Lung microvascular endothelial cell (primary cell): ENCODE data around the gene CMSS1. TPM values are rescaled to one million over a fixed set of nuclear protein-coding genes. Genes with fewer than 3 reads are reported as not detected.

ENCODE experiments used
- DNase-seq, 2 donors: peaks; one replicate each; pipeline versions ENCODE4 v3.0.0 to v3.0.0-alpha.2; 2010; ENCODE audit warnings: low read depth in 2 of 2
- total RNA-seq: library from RNA; depleted of rRNA; stranded (reverse); fragments of >200 nt; gene quantifications from 2 replicates; pipeline ENCODE4 v1.2.1, GENCODE V29; 2014

CMSS1 gene
- total RNA-seq, 1 donor from 2014 or later: 3.0 TPM

DNA sequence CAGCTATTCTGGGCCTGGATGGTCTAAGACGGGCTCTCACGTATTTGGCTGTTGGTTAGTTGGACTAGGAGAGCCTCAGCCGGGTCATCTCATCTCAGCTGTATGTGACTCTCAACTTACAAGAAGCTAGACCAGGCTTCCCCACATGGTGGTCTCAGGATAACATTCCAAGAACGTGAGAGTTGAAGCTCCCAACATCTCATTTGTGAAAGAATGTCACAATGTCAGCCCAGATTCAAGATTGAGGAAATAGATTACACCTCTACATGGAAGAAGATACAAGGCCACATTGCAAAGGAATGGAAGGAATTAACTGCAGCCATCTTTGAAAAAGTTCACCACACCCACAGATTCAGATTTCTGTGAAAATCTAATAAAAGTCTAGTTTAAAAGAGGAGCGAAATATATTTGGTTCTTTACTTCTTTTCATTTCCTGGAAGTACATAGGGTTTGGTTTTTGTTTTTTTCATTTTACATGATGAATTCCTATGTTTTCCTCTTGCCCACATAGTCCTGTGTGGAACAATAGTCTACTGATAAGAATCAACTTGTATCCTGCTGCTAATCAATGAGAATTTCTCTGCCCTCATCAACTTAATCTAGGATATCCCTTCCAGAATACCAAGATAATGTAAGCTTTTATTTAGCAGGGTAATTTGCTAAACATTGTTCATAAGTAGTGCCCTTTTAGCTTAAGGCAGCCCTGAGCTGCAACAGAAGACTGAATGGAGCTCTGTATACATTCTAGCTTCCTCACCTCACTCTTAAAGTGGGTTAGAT lies 116.5 kb downstream of the CMSS1 start:
- DNase-seq: peak; percentile 5 to 12

DNA sequence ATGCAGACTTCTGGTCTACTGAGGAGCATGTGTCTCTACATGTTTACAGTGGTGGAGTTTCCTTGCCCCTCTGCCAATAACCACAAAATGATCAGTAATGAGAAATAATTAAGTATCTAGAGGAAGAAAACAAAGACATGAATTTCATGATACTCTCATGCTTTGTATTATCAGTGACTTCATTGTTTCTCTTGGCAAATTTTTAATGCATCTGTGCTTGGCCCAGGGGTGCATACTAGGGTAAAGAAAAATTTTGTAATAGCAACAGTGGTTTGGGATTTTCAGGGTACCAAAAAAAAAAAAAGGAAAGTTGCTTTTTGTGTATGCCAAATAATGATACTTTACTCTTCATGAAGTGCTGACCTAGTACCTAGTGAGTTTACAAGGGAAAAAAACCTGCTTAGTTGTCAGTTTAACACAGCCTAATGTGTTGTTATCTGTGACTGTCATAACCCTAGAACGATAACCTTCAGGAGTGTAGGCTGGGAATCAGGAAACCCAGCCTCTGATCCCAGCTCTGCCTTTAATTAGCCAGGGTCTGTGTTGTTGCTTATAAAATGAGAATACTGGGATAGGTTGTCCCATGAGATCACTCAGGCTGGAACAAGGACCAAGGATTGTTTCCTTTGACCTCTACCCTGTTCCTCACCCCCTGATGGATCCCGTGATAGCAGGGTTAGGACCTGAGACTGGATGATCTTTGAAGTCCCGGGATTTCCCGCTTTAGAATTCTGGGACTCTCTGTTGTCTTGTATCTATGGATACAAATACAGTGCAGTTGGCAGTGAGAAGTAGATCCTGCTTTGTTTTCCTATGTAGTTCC lies 117.5 kb downstream of the CMSS1 start:
- peak; percentile 74 to 95 for DNase-seq

DNA sequence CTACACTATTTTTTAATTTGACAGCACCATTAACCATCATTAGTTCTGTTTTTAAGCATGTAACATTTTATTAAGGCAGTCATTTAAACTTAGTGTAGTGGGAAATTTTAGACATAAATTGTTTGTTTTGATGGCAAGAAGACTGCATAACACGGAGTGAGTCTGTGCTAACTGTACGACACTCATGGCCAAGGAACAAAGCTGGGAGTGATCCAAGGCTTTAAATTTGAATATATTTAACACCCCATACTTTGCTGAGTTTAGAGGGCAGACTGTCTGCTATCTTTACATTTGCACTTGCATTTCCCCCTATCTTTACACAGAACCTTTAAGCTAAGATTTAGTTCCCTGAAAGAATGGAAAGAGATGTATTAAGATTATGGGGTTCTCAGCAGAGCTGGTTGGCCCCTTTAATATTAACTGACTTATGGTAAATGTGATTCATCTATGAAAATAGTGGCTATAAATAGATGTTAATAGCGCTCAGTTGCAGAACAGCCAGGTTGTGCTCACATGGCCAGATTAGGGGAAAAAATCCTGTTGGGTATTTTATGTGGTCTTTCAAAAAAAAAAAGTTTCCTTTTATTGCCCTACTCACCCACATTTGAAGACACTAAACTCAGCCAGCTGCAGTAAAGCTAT lies 120.7 kb downstream of the CMSS1 start:
- peak in 1 of 2 donors; percentile 49 for DNase-seq

DNA sequence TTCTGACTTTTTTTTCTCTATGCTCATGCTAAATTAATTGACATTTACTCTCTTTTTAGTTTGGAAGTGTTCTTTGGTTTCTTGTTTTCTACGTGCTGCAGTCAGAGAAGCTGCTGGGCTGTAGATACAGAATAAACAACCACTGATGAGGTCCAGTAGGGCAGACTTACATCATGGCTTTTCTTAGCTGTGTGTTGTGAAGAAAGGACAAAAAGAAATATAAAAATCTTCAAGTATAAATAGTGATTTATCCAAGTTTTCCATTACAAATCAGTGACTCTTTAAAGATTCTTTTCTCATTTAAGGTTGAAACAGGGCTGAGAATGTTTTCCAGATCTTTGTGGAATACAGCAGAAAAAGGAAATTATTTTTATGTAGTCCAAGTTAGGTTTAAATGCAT lies 122.2 kb downstream of the CMSS1 start:
- DNase-seq: no peak

DNA sequence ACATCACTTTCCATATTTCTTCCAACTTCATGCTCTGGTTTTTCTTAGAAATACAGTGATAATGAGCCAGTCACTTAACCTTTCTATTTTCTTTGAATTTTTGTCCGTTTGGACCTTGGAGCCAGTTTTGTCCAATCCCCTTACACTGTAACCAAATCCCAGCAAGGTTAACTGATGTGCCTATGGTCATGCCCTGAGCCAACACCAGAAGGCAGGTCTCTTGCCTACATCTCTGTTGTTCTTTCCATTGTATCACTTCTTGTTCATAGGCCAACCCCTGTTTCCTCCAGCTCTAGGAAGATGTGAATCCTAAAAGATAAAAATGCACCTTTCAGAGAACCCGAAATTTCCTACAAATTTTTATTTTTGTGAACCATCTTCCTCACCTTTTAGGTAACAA lies 122.7 kb downstream of the CMSS1 start:
- DNase-seq: peak in 1 of 2 donors; percentile 67

DNA sequence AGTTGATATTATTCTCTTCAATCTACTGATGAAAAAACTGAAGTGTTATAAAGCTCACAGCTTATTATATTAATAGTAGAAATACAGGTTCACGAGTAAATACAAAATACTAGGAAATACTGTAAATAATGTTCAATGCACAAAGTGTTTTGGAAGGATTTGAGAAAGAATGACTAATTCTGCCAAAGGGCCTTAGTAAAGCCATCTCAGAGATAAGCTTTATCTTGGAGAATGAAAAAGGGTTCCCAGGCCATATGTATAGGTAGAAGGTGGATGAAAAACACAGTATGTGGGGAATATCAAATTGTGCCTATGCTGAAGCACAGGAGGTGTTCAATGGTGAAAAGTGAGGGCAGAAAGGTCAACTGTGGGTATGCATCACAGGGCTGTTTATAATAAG lies 123.5 kb downstream of the CMSS1 start:
- no peak for DNase-seq

DNA sequence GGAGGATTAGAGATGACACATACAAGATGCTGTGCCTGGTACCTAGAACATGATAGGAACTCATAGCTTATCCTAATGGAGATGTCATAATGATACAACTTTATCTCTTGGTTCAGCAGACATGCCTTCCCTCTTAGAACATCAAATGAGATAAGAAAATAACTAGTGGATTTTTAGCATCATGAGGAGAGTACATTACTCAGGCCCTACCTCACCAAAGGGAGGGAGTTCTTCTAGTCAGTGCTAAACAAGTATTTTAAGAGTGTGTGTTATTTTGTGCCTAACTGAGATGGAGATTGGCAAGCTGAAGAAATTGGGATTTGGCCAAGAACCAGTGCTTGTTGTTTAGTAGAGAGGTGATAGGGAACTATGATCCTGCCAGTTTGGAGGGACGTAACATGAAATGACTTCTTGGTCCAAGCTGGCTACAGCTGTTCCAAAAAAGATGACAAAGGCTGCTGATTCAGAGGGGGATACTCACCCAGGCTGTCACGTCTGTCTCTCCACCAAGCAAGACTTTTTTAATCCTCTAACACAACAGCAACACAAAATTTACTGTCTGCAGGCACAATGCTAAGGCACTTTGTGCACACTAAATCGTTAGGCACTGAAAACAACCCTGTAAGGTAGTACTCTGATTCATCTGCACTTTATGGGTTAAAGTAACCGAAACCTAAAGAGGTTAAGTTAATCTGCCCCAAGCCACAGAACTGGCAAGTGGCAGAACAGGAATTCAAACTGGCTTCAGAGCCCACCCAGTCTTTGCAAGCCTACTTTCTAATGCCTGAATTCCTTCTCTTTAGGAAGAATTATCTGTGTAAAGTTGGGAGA lies 126.5 kb downstream of the CMSS1 start:
- DNase-seq: no peak

DNA sequence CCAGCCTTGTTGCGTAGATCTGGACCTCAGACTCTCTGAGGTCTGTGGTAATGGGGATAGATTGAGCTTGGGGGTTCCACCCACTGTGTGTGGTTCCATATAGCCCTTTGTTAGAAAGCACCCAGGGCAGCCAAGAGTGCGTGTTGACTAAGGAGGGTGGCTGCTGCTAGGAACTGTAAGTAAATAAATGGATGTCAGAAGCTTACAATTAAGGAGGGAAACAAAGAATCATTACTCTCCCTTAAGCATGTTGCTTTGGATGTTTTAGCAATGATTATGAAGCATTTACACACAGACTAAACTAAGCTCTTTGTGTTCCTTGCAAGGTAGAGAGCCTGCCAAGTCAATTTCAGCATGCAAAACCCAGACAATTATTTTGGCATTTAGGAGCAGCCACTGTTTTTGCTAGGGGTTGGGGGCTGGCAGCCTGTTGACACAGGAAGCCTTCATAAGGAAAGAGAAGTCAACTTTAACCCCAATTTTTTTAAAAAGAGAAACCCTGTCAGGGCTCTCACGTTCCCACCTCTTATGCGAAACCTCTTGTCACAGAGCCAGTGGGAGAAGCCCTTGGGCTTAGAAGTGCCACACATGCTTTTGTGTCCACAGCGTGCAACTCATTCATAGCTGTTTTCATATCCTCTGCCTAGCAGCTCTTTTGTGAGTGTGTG lies 127.8 kb downstream of the CMSS1 start:
- no peak for DNase-seq

DNA sequence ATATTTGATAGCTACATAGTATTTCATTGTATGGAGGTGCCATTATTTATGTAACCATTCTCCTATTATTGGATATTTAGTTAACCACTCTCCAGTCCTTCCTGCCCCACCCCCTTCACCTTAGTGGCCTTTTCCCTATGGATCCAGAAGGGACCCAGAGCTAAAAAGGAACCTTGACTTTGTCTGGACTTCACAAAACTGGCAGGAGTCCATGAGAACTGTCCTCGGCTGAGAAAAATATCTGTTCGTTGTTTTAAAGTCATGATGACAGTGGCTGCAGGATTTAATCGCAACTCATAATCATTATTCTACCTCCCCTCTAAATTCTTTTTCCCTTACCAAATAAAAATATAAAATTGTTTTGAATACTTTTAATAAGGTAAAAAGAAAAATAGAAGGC lies 129.7 kb downstream of the CMSS1 start:
- no peak for DNase-seq

DNA sequence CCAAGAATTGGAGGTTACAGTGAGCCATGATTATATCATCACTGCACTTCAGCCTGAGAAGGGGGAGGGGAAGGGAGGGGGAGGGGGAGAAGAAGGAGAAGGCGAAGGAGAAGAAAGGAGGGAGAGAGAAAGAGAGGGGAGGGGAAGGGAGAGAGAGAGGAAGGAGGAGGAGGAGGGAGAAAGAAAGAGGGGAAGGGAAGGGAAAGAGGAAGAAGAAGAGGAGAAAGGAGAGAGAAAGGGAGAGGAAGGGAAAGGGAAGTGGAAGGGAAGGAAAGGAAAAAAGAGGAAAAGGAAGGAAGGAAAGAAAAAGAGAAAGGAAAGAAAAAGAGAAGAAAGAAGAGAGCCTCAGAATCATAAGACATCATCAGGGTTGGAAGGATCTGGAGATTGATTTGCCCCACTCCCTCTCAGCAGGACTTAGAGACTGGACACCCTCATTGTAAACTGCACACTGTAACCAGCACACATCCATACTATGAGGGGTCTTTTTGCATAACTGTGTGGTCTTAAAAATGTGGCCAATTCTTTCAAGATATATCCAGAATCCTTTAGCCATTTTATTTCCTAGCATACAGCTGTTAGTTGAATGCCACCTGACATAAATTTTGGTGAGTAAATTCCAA lies 130.9 kb downstream of the CMSS1 start:
- no peak for DNase-seq

DNA sequence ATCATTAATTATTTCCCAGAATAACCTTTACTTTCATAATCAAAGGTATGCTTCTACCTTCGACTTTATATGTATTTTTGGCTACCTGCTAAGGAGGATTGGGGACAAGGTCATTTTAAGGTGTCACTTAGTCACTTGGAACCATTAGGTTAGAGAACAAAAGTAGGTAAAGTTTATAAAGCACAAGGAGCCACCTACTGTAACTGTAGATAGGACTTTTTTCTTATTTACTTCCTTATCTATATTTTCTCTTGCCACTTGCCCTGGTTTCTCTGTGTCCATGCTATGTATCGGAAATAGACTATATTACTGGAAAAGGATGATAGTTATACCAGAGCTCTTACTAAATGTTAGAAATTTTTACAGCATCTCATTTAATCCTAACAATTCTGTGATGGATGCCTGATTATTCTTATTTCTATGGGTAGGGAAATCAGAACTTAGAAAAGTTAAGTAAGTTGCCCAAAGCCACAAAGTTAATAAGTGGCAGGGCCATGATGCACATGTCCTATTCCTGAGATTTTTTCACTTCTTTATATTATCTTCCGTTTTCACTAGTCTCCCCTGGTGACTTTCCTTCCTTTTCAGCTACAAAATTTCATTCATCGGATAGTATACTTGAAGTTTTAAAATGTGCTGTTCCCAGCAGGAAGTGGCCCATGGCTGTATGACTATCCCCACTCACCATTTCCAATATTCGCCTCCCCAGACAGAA lies 132.5 kb downstream of the CMSS1 start:
- no peak for DNase-seq

DNA sequence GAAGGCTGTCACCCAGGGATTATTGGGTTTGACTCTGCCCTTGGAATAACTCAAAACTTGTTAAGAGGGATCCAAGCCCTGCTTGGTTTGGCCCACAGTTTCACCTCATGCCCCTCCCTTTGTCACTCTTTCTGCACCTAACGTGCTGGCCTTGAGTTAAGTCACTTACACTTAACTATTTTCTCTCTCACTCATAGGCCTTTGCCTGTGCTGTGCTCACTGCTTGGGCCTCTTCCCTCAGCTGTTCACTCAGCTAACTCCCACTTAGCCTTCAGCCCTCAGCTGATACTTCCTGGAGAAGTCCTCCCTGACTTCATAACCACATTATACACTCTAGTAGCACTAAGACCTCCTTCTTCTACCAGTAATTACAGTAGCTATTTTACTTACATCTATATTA lies 133.3 kb downstream of the CMSS1 start:
- no peak for DNase-seq

DNA sequence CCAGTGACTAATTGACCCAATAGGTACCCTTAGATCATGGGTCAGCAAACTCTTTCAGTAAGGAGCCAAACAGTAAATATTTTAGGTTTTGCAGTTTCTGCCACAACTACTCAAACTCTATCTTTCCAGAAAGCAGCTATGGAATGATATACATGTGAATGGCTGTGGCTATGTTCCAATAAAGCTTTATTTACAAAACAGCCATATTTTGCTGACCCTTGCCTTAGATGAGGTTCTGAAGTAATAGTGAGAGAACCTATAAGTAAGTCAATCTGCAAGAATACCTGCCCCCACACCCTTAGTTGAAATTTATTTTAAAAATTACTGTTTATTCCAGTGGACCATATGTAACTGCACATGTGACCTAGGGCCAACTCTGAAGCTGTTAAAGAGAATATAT lies 134.0 kb downstream of the CMSS1 start:
- no peak for DNase-seq

DNA sequence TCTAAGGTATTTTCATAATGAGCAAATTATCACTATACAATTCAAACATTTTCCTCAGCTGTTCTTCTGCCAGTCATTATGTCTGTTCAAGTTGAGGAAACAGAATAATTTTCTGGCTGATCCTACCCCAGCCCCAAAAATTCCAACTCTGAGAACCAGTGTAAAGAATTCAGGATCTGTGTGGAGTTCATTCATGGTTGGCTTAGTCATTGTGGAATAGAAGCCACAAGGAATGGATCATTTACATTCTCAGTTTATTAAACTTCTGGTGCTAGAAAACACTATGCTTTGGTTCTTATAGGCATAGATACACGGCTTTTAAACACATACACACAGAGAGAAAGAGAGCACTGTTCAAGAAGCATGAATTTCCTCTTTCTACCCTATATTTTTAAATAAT lies 134.6 kb downstream of the CMSS1 start:
- DNase-seq: no peak

DNA sequence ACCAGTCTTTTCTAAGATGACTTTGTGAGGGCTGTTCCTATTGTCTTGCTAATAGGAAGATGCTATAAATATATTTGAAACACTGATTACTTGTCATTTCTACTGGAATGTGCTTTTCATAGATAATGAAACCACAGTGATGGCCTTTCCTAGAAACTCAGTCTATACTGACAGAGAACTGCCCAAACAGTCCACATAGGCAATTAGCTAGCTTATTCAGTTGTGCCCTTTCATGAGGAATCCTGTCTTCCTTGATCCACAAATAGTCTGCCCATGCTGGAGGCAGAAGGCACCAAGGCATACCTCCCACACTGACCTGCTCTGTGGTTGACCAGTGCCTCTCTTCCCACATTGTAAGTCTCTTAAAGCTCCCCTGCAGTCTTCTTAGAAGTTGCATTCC lies 135.9 kb downstream of the CMSS1 start:
- no peak for DNase-seq

DNA sequence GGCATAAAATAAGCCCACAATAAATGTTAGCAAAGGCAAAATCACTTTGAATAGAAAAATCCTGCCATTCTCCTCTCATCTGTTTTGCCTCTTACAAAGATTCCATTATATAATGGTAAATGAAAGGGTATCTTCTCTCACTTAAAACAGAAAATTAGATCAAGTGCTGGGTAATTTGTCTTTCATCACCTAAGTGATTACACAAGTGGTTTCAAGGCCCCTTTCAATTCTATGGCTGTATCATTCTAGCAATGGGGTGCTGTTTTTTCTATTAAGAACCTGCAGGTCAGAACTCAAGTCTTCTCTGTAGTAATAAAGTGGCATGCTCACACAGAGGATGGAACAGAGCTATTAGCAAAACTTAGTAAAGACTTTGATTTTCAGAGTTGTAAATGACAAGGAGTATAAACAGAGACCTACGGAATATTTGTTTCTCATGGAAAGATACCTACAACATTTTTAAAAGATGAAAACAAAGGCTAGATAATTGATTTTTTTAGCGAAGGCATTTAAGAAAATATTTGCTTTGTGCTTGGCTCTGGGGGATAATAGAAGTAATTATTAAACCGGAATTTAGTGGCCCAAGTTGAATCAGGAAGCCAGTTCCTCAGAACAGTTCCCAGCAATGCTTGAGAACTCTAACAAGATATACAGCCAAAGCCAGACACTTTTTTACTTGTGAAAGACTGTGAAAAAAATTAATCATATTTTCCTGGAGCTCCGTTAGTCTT lies 137.4 kb downstream of the CMSS1 start:
- no peak for DNase-seq

DNA sequence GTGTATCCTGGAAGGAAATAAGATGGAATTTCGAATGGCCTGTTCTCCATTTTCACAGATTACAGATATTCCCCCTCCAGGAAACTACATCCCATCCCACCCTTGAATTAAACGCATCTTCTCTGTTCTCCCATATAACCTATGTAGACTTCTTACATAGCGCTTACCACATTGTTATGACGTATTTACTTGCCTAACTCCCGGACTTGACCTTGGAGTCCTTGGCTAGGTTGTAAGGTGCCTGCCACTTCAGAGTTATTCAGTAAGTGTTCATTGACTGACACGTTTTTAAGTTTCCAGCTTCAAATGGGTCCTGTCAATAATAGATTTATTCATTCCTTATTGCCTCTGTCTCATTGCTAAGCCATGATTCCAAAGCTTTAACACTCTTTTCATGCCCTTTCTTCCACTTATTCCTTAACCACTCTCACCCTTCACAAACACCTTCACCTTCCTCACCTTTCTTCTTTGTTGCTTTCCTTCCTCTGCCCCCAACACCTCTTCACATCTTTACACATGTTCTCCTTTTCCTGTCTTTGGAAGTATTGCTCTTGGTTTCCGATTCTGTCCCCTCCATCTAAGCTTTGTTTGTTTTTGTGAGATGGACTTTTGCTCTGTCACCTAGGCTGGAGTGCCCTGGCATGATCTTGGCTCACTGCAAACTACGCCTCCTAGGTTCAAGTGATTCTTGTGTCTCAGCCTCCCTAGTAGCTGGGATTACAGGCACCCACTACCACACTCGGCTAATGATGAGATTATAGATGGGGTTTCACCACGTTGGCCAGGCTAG lies 138.3 kb downstream of the CMSS1 start:
- no peak for DNase-seq

DNA sequence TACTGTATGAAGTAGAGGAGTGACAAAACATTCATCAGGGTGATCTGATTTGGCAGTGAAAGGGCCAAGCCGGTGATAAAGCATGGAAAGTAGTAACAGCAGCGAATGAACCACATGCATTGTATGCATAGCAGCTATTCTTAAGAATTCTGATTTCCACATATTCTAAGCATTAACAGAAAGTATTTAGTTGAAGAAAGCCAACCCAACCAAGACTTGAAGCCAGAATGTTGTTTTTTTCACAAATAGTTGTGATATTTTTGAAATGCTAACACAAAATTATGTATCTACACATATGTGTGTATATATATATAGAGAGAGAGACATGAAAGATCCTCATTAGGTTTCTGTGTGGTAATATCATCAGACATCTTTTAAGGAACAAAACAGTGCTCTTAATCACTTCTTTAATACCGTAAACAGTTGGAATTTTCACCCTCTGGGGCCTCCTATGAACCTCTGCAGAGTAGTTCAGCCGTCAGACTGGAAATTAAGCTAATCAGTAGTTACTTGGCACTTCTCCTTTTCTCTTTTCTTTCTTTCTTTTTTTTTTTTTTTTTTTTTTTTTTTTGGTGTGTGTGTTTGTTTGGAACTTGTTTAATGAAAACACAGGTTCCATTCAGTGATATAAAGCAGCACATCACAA lies 139.6 kb downstream of the CMSS1 start:
- DNase-seq: no peak
